GM13976 (cell line): ENCODE results near the gene COPG2.

Source experiments
- DNase-seq: peaks from one replicate; pipeline ENCODE4 v3.0.0; 2012; ENCODE audit warnings: low spot score
- in situ Hi-C: fragments of 300-500 bp; cut with MboI; formaldehyde crosslinking; loops from one replicate; pipeline ENCODE4 v1.12.0; 2022; ENCODE audit warnings: low sequenced_read_pairs, mixed read lengths, inconsistent platforms; ENCODE audit not compliant: unreplicated experiment
- TF ChIP-seq, protein P1 (sequence below): IDR thresholded peaks from 2 replicates; pipeline ENCODE4 v1.5.1; 2012; ENCODE audit warnings: borderline replicate concordance, mild to moderate bottlenecking; ENCODE audit not compliant: insufficient read depth; ENCODE audit errors: extremely low read depth, missing control alignments, control extremely low read depth

COPG2 gene

DNA sequence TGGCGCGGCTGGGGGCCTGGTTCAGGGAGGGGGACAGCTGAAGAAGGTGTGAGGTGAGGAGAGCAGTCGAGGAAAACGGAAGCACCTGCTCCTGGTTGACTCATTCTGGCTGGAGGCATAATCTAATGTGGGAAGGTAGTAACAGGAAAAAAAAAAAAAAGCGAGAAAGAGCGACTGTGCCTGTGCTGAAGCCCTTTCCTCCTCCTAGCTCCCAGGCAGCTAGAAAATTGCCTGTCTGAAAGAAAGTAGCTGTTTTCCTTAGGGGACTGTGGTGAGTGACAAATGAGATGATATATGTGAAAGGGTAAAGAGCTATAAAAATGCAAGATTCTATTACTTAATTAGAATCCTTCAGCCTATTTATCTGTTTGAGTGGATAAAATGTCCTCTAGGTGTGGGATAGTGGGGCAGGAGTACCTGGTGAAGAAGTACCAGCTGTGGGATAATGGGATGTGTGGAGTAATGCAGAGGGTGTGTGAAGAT lies 181.6 kb downstream of the COPG2 start:
- TF ChIP-seq, protein P1, sequence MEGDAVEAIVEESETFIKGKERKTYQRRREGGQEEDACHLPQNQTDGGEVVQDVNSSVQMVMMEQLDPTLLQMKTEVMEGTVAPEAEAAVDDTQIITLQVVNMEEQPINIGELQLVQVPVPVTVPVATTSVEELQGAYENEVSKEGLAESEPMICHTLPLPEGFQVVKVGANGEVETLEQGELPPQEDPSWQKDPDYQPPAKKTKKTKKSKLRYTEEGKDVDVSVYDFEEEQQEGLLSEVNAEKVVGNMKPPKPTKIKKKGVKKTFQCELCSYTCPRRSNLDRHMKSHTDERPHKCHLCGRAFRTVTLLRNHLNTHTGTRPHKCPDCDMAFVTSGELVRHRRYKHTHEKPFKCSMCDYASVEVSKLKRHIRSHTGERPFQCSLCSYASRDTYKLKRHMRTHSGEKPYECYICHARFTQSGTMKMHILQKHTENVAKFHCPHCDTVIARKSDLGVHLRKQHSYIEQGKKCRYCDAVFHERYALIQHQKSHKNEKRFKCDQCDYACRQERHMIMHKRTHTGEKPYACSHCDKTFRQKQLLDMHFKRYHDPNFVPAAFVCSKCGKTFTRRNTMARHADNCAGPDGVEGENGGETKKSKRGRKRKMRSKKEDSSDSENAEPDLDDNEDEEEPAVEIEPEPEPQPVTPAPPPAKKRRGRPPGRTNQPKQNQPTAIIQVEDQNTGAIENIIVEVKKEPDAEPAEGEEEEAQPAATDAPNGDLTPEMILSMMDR = no peak
- in situ Hi-C loops = loop anchor here (25.0 kb wide), 1 partner anchor 425 kb away; the partner anchor contains the start of genes KLHDC10 and ZC3HC1
- peak; percentile 28 for DNase-seq

- TF ChIP-seq, protein P1 = peak; percentile 81
- in situ Hi-C loops = loop anchor here (25.0 kb wide), 1 partner anchor 424 kb away; the partner anchor contains the start of genes KLHDC10 and ZC3HC1
- DNase-seq = peak; percentile 72
These were observed 182.2 kb downstream of the COPG2 start for GRCh38 chr7:130486114-130486953.

DNA sequence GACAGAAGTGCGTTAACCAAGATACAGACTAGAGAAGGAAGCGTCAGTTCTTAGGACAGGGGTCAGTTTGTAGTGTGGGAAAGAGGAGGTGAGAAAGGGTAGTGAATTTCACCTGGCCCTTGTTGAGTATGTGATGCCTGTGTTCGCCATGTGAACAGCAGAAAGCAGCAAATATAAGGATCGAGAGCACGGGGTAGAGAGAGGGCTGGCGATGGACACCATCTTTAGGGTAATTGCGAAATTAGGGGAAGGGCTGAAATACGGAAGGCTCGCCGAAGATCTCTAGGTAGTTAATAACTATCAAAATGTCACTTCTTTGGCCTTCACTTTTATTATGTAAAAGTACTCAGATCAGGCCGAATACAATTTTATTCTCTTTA lies 182.8 kb downstream of the COPG2 start:
- TF ChIP-seq, protein P1 = no peak
- DNase-seq = no peak
- in situ Hi-C loops = loop anchor here (25.0 kb wide), 1 partner anchor 423 kb away; the partner anchor contains the start of genes KLHDC10 and ZC3HC1

GRCh38 chr7:130483031-130483430 lies 185.5 kb downstream of the COPG2 start:
- in situ Hi-C loops = loop anchor here (25.0 kb wide), 1 partner anchor 421 kb away; the partner anchor contains the start of genes KLHDC10 and ZC3HC1
- DNase-seq = no peak
- TF ChIP-seq, protein P1 = no peak

- DNase-seq = no peak
- in situ Hi-C loops = loop anchor here (25.0 kb wide), 1 partner anchor 420 kb away; the partner anchor contains the start of genes KLHDC10 and ZC3HC1
- TF ChIP-seq, protein P1 = no peak
These were observed 186.7 kb downstream of the COPG2 start for GRCh38 chr7:130481898-130482297.

DNA sequence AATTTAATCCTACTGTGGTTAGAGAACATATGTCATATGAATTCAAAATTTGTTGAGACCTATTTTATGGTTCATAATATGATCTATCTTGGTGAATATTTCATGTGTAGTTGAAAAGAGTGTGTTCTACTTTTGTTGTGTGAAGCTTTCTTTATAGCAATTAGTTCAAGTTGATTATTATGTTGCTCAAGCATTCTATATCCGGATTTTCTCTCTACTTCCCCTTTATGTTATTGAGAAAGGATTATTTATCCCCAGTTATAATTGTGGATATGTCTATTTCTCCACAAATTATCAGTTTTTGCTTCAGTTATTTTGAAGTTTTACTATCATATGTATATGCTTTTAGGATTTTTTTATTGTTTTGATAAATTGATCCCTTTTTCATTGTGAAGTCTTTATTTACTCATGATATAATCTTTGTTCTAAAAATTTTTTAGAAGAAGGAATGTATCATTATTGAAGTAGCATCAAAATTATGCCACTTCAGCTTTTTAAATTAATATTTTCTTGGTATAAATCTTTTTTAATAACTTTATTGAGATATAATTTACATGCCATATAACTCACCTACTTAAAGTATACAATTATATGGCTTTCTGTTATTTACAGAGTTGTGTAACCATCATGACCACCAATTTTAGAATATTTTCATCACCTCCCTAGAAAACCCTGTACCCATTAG lies 188.7 kb downstream of the COPG2 start:
- TF ChIP-seq, protein P1 = no peak
- DNase-seq = no peak
- in situ Hi-C loops = loop anchor here (25.0 kb wide), 1 partner anchor 418 kb away; the partner anchor contains the start of genes KLHDC10 and ZC3HC1
